GM18505 (cell line): ENCODE data around the gene CD33.

Experiments
- ATAC-seq: cut with Tn5 transposase; IDR thresholded peaks from one replicate; pipeline ENCODE4 v1.9.1; 2021; ENCODE audit not compliant: unreplicated experiment
- POLR2A ChIP-seq: IDR thresholded peaks from 4 replicates; pipeline ENCODE4 v1.6.1; 2011; ENCODE audit warnings: borderline replicate concordance; ENCODE audit not compliant: insufficient read depth, insufficient read length; ENCODE audit errors: extremely low read depth

CD33 gene

GRCh38 chr19:51226067-51226466 is 1.2 kb downstream of the CD33 start:
- no peak for TF ChIP-seq POLR2A

GRCh38 chr19:51227326-51227725 is 2.4 kb downstream of the CD33 start:
- TF ChIP-seq POLR2A, result no peak
- ATAC-seq, result no peak

More at GRCh38 chr19:51226067-51226466, 1.2 kb downstream of the CD33 start:
- no peak for ATAC-seq

GRCh38 chr19:51227966-51228365 is 3.1 kb downstream of the CD33 start:
- no peak for TF ChIP-seq POLR2A
- no peak for ATAC-seq

GRCh38 chr19:51240866-51241265 is 16.0 kb downstream of the CD33 start:
- no peak for TF ChIP-seq POLR2A
- ATAC-seq, result no peak

- no peak for ATAC-seq
- no peak for TF ChIP-seq POLR2A
Measured at GRCh38 chr19:51242881-51243630, 18.2 kb downstream of the CD33 start.

- no peak for ATAC-seq
- no peak for TF ChIP-seq POLR2A
Measured at GRCh38 chr19:51246164-51246552, 21.3 kb downstream of the CD33 start.

- TF ChIP-seq POLR2A, result no peak
- ATAC-seq, result no peak
Measured at GRCh38 chr19:51247972-51248590, 23.2 kb downstream of the CD33 start.

GRCh38 chr19:51250786-51251467 is 26.0 kb downstream of the CD33 start, which contains the start of gene SIGLECL1:
TSS of gene SIGLECL1 (plus strand) at chr19:51251080. CDS start at chr19:51264073, 12,993 bp downstream.
- no peak for TF ChIP-seq POLR2A
- no peak for ATAC-seq

GRCh38 chr19:51251468-51251820 is 26.6 kb downstream of the CD33 start:
- TF ChIP-seq POLR2A, result no peak
- no peak for ATAC-seq

- TF ChIP-seq POLR2A, result no peak
- ATAC-seq, result no peak
Measured at GRCh38 chr19:51252306-51253079, 27.6 kb downstream of the CD33 start.

GRCh38 chr19:51253088-51253806 is 28.4 kb downstream of the CD33 start:
- no peak for ATAC-seq
- no peak for TF ChIP-seq POLR2A

GRCh38 chr19:51256155-51256625 is 31.3 kb downstream of the CD33 start:
- no peak for ATAC-seq
- no peak for TF ChIP-seq POLR2A

GRCh38 chr19:51257471-51257870 is 32.6 kb downstream of the CD33 start:
- no peak for ATAC-seq
- no peak for TF ChIP-seq POLR2A
